IMR-90 (cell line): ENCODE data around the gene CHCT1. TPM values are rescaled to one million over a fixed set of nuclear protein-coding genes. Genes with fewer than 3 reads are reported as not detected.

Experiments
- ATAC-seq: fragments of 200-7000 bp; cut with Tn5 transposase; 2 replicates; pipeline ENCODE4 v1.9.1; 2020; ENCODE audit warnings: low read depth, mild to moderate bottlenecking, moderate library complexity
- BruUV-seq: library from RNA; stranded (reverse); fragments of 400-500 nt; replicated peaks from 2 replicates; lab custom pipeline; 2021; lab: Mats Ljungman, UMichigan
- CTCF ChIA-PET: fragments of 300-600 bp; formaldehyde crosslinking; extraction: SDS; loops from one replicate; lab custom pipeline; 2021; ENCODE audit warnings: antibody characterized with exemption; lab: Yijun Ruan, JAX
- POLR2A ChIA-PET: fragments of 300-600 bp; sonication (Branson Sonifier 250); formaldehyde crosslinking; loops from one replicate; lab custom pipeline; 2022; ENCODE audit warnings: antibody characterized with exemption; ENCODE audit not compliant: unreplicated experiment; lab: Charles Lee
- DNase-seq: peaks from one replicate; pipeline ENCODE4 v3.0.0; 2013
- H2AFZ ChIP-seq: replicated peaks from 2 replicates; pipeline ENCODE3; 2013; ENCODE audit warnings: low read length, mild to moderate bottlenecking; ENCODE audit not compliant: poor library complexity
- H2AK5ac ChIP-seq: 2 replicates; pipeline ENCODE4 v1.6.1; 2013; ENCODE audit warnings: low read depth, low read length, inconsistent platforms
- H2AK9ac ChIP-seq: replicated peaks from 2 replicates; pipeline ENCODE3; 2013; ENCODE audit warnings: mild to moderate bottlenecking, low read depth, low read length, moderate library complexity; ENCODE audit not compliant: poor library complexity
- H2BK120ac ChIP-seq: 2 replicates; pipeline ENCODE4 v1.6.1; 2013; ENCODE audit warnings: low read depth, low read length, inconsistent platforms
- H2BK15ac ChIP-seq: 3 replicates; pipeline ENCODE4 v1.6.1; 2013; ENCODE audit warnings: low read depth, low read length, inconsistent platforms
- H2BK20ac ChIP-seq: 2 replicates; pipeline ENCODE4 v1.6.1; 2013; ENCODE audit warnings: low read depth, mild to moderate bottlenecking, inconsistent platforms, low read length, moderate library complexity
- H2BK5ac ChIP-seq: 2 replicates; pipeline ENCODE4 v1.6.1; 2013; ENCODE audit warnings: mild to moderate bottlenecking, low read depth, low read length, inconsistent platforms; ENCODE audit not compliant: poor library complexity, severe bottlenecking
- H3K14ac ChIP-seq: replicated peaks from 2 replicates; pipeline ENCODE4 v1.6.1; 2013; ENCODE audit warnings: low read depth, low read length, inconsistent platforms
- H3K18ac ChIP-seq: 2 replicates; pipeline ENCODE4 v1.6.1; 2013; ENCODE audit warnings: low read depth, low read length, control low read depth
- H3K23ac ChIP-seq: 2 replicates; pipeline ENCODE4 v1.6.1; 2013; ENCODE audit warnings: low read depth, low read length, inconsistent platforms
- H3K27ac ChIP-seq: 2 replicates; pipeline ENCODE4 v1.5.1; 2013; ENCODE audit warnings: mild to moderate bottlenecking, control low read depth, low read length; ENCODE audit not compliant: insufficient read depth
- H3K27me3 ChIP-seq: 2 replicates; pipeline ENCODE4 v1.6.1; 2013; ENCODE audit warnings: low read length; ENCODE audit not compliant: control insufficient read depth, insufficient read depth
- H3K36me3 ChIP-seq: 2 replicates; pipeline ENCODE4 v1.6.1; 2013; ENCODE audit warnings: low read length, mixed read lengths; ENCODE audit not compliant: control insufficient read depth, insufficient read depth
- H3K4ac ChIP-seq: 2 replicates; pipeline ENCODE4 v1.6.1; 2013; ENCODE audit warnings: low read depth, low read length, inconsistent platforms
- H3K4me1 ChIP-seq: 2 replicates; pipeline ENCODE4 v1.6.1; 2013; ENCODE audit warnings: low read length, mixed read lengths; ENCODE audit not compliant: control insufficient read depth, insufficient read depth
- H3K4me2 ChIP-seq: 2 replicates; pipeline ENCODE4 v1.6.1; 2013; ENCODE audit warnings: low read depth, mild to moderate bottlenecking, control low read depth, low read length, moderate library complexity
- H3K4me3 ChIP-seq: 2 replicates; pipeline ENCODE4 v1.5.1; 2013; ENCODE audit warnings: low read depth, mild to moderate bottlenecking, control low read depth, low read length, moderate library complexity; ENCODE audit not compliant: insufficient read depth
- H3K56ac ChIP-seq: 2 replicates; pipeline ENCODE4 v1.6.1; 2013; ENCODE audit warnings: low read length, inconsistent platforms; ENCODE audit not compliant: insufficient read depth; ENCODE audit errors: extremely low read depth
- H3K79me1 ChIP-seq, 2 experiments: 2 replicates each; pipeline ENCODE4 v1.6.1; 2013; ENCODE audit warnings: low read length in 2 of 2, inconsistent platforms in 1 of 2, low read depth in 1 of 2
- H3K9ac ChIP-seq: 2 replicates; pipeline ENCODE4 v1.6.1; 2013; ENCODE audit warnings: low read depth, low read length, control low read depth
- H3K9me1 ChIP-seq: 2 replicates; pipeline ENCODE4 v1.6.1; 2013; ENCODE audit warnings: low read length, inconsistent platforms; ENCODE audit not compliant: insufficient read depth
- H3K9me3 ChIP-seq: 2 replicates; pipeline ENCODE4 v1.6.1; 2013; ENCODE audit warnings: low read length; ENCODE audit not compliant: control insufficient read depth, insufficient read depth
- H4K20me1 ChIP-seq: 2 replicates; pipeline ENCODE4 v1.6.1; 2013; ENCODE audit warnings: low read length, inconsistent platforms; ENCODE audit not compliant: insufficient read depth
- H4K5ac ChIP-seq: 2 replicates; pipeline ENCODE4 v1.6.1; 2013; ENCODE audit warnings: mild to moderate bottlenecking, low read depth, low read length, control low read depth
- H4K8ac ChIP-seq, 2 experiments: 2 replicates each; pipeline ENCODE4 v1.6.1; 2013; ENCODE audit warnings: low read depth in 2 of 2, low read length in 2 of 2, control low read depth in 1 of 2, inconsistent platforms in 1 of 2
- H4K91ac ChIP-seq: 2 replicates; pipeline ENCODE4 v1.6.1; 2013; ENCODE audit warnings: low read depth, low read length, inconsistent platforms; ENCODE audit not compliant: insufficient read depth
- CEBPB ChIP-seq: IDR thresholded peaks from 2 replicates; pipeline ENCODE4 v1.6.1; 2012; ENCODE audit warnings: low read depth, low read length, improper control_type of control experiment
- NFE2L2 ChIP-seq: fragments of 150-350 bp; IDR thresholded peaks from 2 replicates; pipeline ENCODE4 v1.6.1; 2016; ENCODE audit warnings: low read depth, mild to moderate bottlenecking, low read length
- WGBS, 2 experiments: methylation state at CpG; one replicate each; pipeline versions ENCODE4 v1.1.5 to v1.1.7; 2013; ENCODE audit warnings: missing lambda C conversion rate in 2 of 2; ENCODE audit not compliant: insufficient read length in 1 of 2; ENCODE audit errors: extremely low coverage in 2 of 2; 5-methylcytosine and 5-hydroxymethylcytosine counted together
- dilution Hi-C: fragments of 300-500 bp; cut with HindIII; formaldehyde crosslinking; loops from one replicate; pipeline ENCODE4 v1.14.3; 2018; ENCODE audit warnings: low sequenced_read_pairs; ENCODE audit not compliant: unreplicated experiment
- in situ Hi-C: fragments of 300-500 bp; cut with MboI; formaldehyde crosslinking; loops from 3 replicates; pipeline ENCODE4 v1.14.3; 2019; ENCODE audit warnings: low sequenced_read_pairs, inconsistent platforms, mixed read lengths
- intact Hi-C: fragments of 100-400 bp; cut with micrococcal nuclease; formaldehyde crosslinking; loops from 2 replicates; pipeline ENCODE4 v1.10.0; 2022
- polyA plus RNA-seq, 3 experiments: library from polyadenylated mRNA; depleted of rRNA; stranded (reverse); fragments of >200 nt; gene quantifications; 2 replicates each; pipeline ENCODE4 v1.2.3, GENCODE V29; 2012; ENCODE audit warnings: low replicate concordance in 1 of 3
- total RNA-seq: library from RNA; depleted of rRNA; stranded (reverse); fragments of >200 nt; gene quantifications from 2 replicates; pipeline ENCODE4 v1.2.3, GENCODE V29; 2012

The CHCT1 gene
- total and polyA plus RNA-seq, 2 of the 4 experiments (the other 2 are of a cell fraction): not detected

DNA sequence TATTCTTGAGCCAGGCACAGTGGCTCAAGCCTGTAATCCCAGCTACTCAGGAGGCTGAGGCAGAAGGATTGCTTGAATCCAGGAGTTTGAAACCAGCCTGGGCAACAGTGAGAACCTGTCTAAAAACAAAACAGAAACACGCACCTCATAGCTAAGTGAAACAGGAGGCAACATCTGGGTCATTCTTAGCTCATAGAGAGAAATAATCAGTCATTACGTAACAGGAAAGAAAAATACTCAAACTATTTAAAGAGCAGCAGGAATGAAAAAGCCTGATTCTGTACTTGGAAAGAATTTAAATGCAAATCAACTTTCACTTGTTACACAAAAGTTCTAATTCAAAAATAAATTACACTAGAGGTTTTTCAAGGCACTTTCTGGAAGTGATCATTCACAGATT is 17.2 kb downstream of the CHCT1 start:
- Histone ChIP-seq H2BK120ac (no peak overlapping the region), H3K36me3 (peaks cover under 1% of the 10 kb centered on the region; the same call in 1 of the 2 replicates), H4K8ac (0 out of 4 replicates have a peak overlapping the region, but pooled peaks of 1 of the 2 experiments have one; percentile 38), H2AFZ (no peak overlapping the region), H2BK15ac (no peak overlapping the region), H3K9me3 (no peaks in the 10 kb centered on the region), H3K27ac (no peak overlapping the region), H3K9ac (no peak overlapping the region), H2AK5ac (no peak overlapping the region), H3K4ac (no peak overlapping the region), H4K5ac (no peak overlapping the region), H3K79me1 (0 out of 4 replicates have a peak, but pooled peaks cover 0 to under 1% of the 10 kb centered on the region in 2 experiments), H3K14ac (no peak overlapping the region), H3K27me3 (no peaks in the 10 kb centered on the region), H3K18ac (no peak overlapping the region), H3K23ac (no peak overlapping the region; the same call in 1 of the 2 replicates), H3K4me2 (peak overlapping the region; percentile 82), H2BK20ac (no peak overlapping the region), H4K20me1 (no peaks in the 10 kb centered on the region; the same call in 1 of the 2 replicates), H3K9me1 (peaks cover 3% of the 10 kb centered on the region), H3K56ac (no peak overlapping the region), H3K4me3 (no peak overlapping the region), H4K91ac (no peak overlapping the region), H3K4me1 (peaks cover 3% of the 10 kb centered on the region), H2BK5ac (no peak overlapping the region), H2AK9ac (no peak overlapping the region)
- no TSS peak for BruUV-seq
- peak; percentile 65 for TF ChIP-seq CEBPB
- TF ChIP-seq NFE2L2: no peak
- dilution Hi-C loops (no loop called here), in situ Hi-C loops (no loop called here), intact Hi-C loops (no loop called here)
- WGBS, 2 experiments: no CpG with 5 or more reads among the region's 2 CpGs
- ChIA-PET CTCF (no interaction called here), POLR2A (no interaction called here)
- ATAC-seq (peak; percentile 19; the same call in 1 of the 2 replicates), DNase-seq (peak; percentile 68)
